HEK293 (cell line): ENCODE results near the gene MYOF.

Source experiments
- CTCF ChIA-PET: fragments of 350-600 bp; formaldehyde crosslinking; extraction: SDS; loops from one replicate; lab custom pipeline; 2021; ENCODE audit warnings: antibody characterized with exemption; lab: Yijun Ruan, JAX
- POLR2A ChIA-PET: fragments of 300-600 bp; formaldehyde crosslinking; extraction: SDS; loops from one replicate; lab custom pipeline; 2020; ENCODE audit warnings: antibody characterized with exemption, inconsistent platforms; lab: Yijun Ruan, JAX
- H3K27ac ChIP-seq: fragments of 200-500 bp; sonication (Bioruptor generic); 2 replicates; pipeline ENCODE4 v1.5.1; 2014; ENCODE audit warnings: low read depth, low read length, control low read depth, inconsistent platforms; ENCODE audit errors: extremely low read depth
- H3K36me3 ChIP-seq, 2 experiments: fragments of 200-500 bp in 1 of 2; sonication (Bioruptor generic) in 1 of 2; 1 replicate in 1 of 2; 2 replicates in 1 of 2; pipeline ENCODE4 v1.5.1; 2014 to 2017; ENCODE audit warnings: inconsistent platforms in 2 of 2, low read length in 2 of 2; ENCODE audit not compliant: control insufficient read depth in 2 of 2, insufficient read depth in 1 of 2
- H3K4me1 ChIP-seq: fragments of 200-500 bp; sonication (Bioruptor generic); 2 replicates; pipeline ENCODE4 v1.5.1; 2014; ENCODE audit warnings: mild to moderate bottlenecking, low read length, inconsistent platforms; ENCODE audit not compliant: control insufficient read depth, insufficient read depth
- H3K4me3 ChIP-seq: 2 replicates; pipeline ENCODE4 v1.5.1; 2011; ENCODE audit warnings: low read depth, mild to moderate bottlenecking, control low read depth, low read length, moderate library complexity
- H3K9me3 ChIP-seq: fragments of 200-500 bp; sonication (Bioruptor generic); 2 replicates; pipeline ENCODE4 v1.5.1; 2014; ENCODE audit warnings: low read depth, low read length, inconsistent platforms; ENCODE audit not compliant: control insufficient read depth, insufficient read depth
- AEBP2 ChIP-seq: fragments of 450-650 bp; formaldehyde crosslinking; IDR thresholded peaks from 2 replicates; pipeline ENCODE4 v1.5.1; 2016; ENCODE audit warnings: missing biosample characterization, missing genetic modification characterization, borderline replicate concordance
- EGR2 ChIP-seq: fragments of 450-650 bp; formaldehyde crosslinking; IDR thresholded peaks from 2 replicates; pipeline ENCODE4 v1.5.1; 2016; ENCODE audit warnings: low read depth, missing biosample characterization, missing genetic modification characterization
- KLF16 ChIP-seq: fragments of 450-650 bp; formaldehyde crosslinking; IDR thresholded peaks from 2 replicates; pipeline ENCODE4 v1.5.1; 2017; ENCODE audit warnings: missing biosample characterization, missing genetic modification characterization
- KLF17 ChIP-seq: fragments of 450-650 bp; formaldehyde crosslinking; IDR thresholded peaks from 2 replicates; pipeline ENCODE4 v1.5.1; 2016; ENCODE audit warnings: missing biosample characterization, missing genetic modification characterization
- PATZ1 ChIP-seq: fragments of 450-650 bp; formaldehyde crosslinking; IDR thresholded peaks from 2 replicates; pipeline ENCODE4 v1.5.1; 2016; ENCODE audit warnings: missing biosample characterization, missing genetic modification characterization
- PRDM6 ChIP-seq: fragments of 450-650 bp; formaldehyde crosslinking; IDR thresholded peaks from 2 replicates; pipeline ENCODE4 v1.5.1; 2017; ENCODE audit warnings: missing biosample characterization, missing genetic modification characterization
- RBAK ChIP-seq: fragments of 450-650 bp; formaldehyde crosslinking; IDR thresholded peaks from 2 replicates; pipeline ENCODE4 v1.5.1; 2016; ENCODE audit warnings: missing biosample characterization, missing genetic modification characterization
- ZBTB6 ChIP-seq: fragments of 450-650 bp; formaldehyde crosslinking; IDR thresholded peaks from 2 replicates; pipeline ENCODE4 v1.5.1; 2017; ENCODE audit warnings: missing biosample characterization, missing genetic modification characterization
- ZNF148 ChIP-seq: fragments of 450-650 bp; formaldehyde crosslinking; IDR thresholded peaks from 2 replicates; pipeline ENCODE4 v1.5.0; 2017; ENCODE audit warnings: missing biosample characterization, missing genetic modification characterization, borderline replicate concordance
- ZNF350 ChIP-seq: fragments of 450-650 bp; formaldehyde crosslinking; IDR thresholded peaks from 2 replicates; pipeline ENCODE4 v1.5.0; 2017; ENCODE audit warnings: missing biosample characterization, mild to moderate bottlenecking, missing genetic modification characterization
- ZNF501 ChIP-seq: fragments of 450-650 bp; formaldehyde crosslinking; IDR thresholded peaks from 2 replicates; pipeline ENCODE4 v1.5.1; 2016; ENCODE audit warnings: missing biosample characterization, missing genetic modification characterization
- ZNF580 ChIP-seq: fragments of 450-650 bp; formaldehyde crosslinking; IDR thresholded peaks from 2 replicates; pipeline ENCODE4 v1.5.1; 2016; ENCODE audit warnings: missing biosample characterization, missing genetic modification characterization
- ZNF664 ChIP-seq: fragments of 450-650 bp; formaldehyde crosslinking; IDR thresholded peaks from 2 replicates; pipeline ENCODE4 v1.5.1; 2016; ENCODE audit warnings: missing biosample characterization, missing genetic modification characterization
- ZNF677 ChIP-seq: fragments of 450-650 bp; IDR thresholded peaks from 2 replicates; pipeline ENCODE4 v1.5.0; 2018; ENCODE audit warnings: missing biosample characterization, mild to moderate bottlenecking, missing genetic modification characterization, moderate library complexity
- ZNF768 ChIP-seq: fragments of 450-650 bp; formaldehyde crosslinking; IDR thresholded peaks from 2 replicates; pipeline ENCODE4 v1.5.1; 2018; ENCODE audit warnings: missing biosample characterization, mild to moderate bottlenecking, missing genetic modification characterization
- ZNF791 ChIP-seq: fragments of 450-650 bp; formaldehyde crosslinking; IDR thresholded peaks from 2 replicates; pipeline ENCODE4 v1.5.1; 2016; ENCODE audit warnings: missing biosample characterization, missing genetic modification characterization
- ZSCAN16 ChIP-seq: fragments of 450-650 bp; formaldehyde crosslinking; IDR thresholded peaks from 2 replicates; pipeline ENCODE4 v1.5.1; 2016; ENCODE audit warnings: missing biosample characterization, missing genetic modification characterization

The MYOF gene

GRCh38 chr10:93493162-93493561 lies 11.0 kb upstream of the MYOF start:
- POLR2A ChIA-PET = interaction anchor here (1.3 kb wide), 1 partner anchor 645 kb away, joined by 10 read pairs; the partner anchor contains the start of gene EXOC6
- TF ChIP-seq ZNF580 (tag by site-specific recombination) (no peak), KLF17 (no peak), ZNF791 (tag by site-specific recombination) (no peak), RBAK (tag by site-specific recombination) (no peak), ZNF148 (tag by site-specific recombination) (no peak)
- TF ChIP-seq, all 188 proteins: peak for 0
- CTCF ChIA-PET = interaction anchor here (1.0 to 15.5 kb wide), 4 partner anchors 9 to 136 kb away, joined by 3 to 435 read pairs (median 10); partner anchors contain the start of gene MYOF

GRCh38 chr10:93491602-93492121 lies 9.5 kb upstream of the MYOF start:
- TF ChIP-seq ZNF664 (no peak), ZNF501 (tag by site-specific recombination) (no peak), EGR2 (tag by site-specific recombination) (no peak)
- POLR2A ChIA-PET = interaction anchor here (0.6 to 1.3 kb wide), 2 partner anchors 12 to 643 kb away, joined by 4 to 10 read pairs; partner anchors contain the start of gene EXOC6

More at GRCh38 chr10:93493162-93493561, 11.0 kb upstream of the MYOF start:
- Histone ChIP-seq H3K27ac (no peak overlapping the region), H3K4me3 (no peak overlapping the region), H3K36me3 (no peaks in the 10 kb centered on the region), H3K4me1 (no peaks in the 10 kb centered on the region; the same call in 1 of the 2 replicates), H3K9me3 (no peaks in the 10 kb centered on the region)

GRCh38 chr10:93488956-93489528 lies 6.9 kb upstream of the MYOF start:
- no peak overlapping the region for H3K27ac ChIP-seq
- ChIA-PET CTCF (interaction anchor here (0.5 to 15.5 kb wide), 5 partner anchors 22 to 194 kb away, joined by 4 to 435 read pairs (median 20); no protein-coding TSS in a partner anchor), POLR2A (no interaction called here)
- H3K36me3 ChIP-seq = no peaks in the 10 kb centered on the region
- H3K4me3 ChIP-seq = no peak overlapping the region
- no peaks in the 10 kb centered on the region for H3K9me3 ChIP-seq
- no peaks in the 10 kb centered on the region for H3K4me1 ChIP-seq
- TF ChIP-seq PRDM6 (tag by site-specific recombination) (no peak), KLF16 (no peak), ZBTB6 (no peak), ZSCAN16 (no peak), PATZ1 (tag by site-specific recombination) (no peak), AEBP2 (tag by site-specific recombination) (no peak), ZNF677 (no peak), ZNF350 (tag by site-specific recombination) (no peak), ZNF768 (tag by site-specific recombination) (no peak)

More at GRCh38 chr10:93491602-93492121, 9.5 kb upstream of the MYOF start:
- H3K4me1 ChIP-seq = no peaks in the 10 kb centered on the region; the same call in 1 of the 2 replicates
- no peak overlapping the region for H3K4me3 ChIP-seq
- no peaks in the 10 kb centered on the region for H3K9me3 ChIP-seq
- no peaks in the 10 kb centered on the region for H3K36me3 ChIP-seq
- CTCF ChIA-PET = interaction anchor here (0.5 to 15.5 kb wide), 10 partner anchors 9 to 1037 kb away, joined by 3 to 435 read pairs (median 4); partner anchors contain the start of genes FRA10AC1 and MYOF
- H3K27ac ChIP-seq = no peak overlapping the region
